Measurements from ENCODE around the gene ZNF180.
"Not testable (repeated sequence)": the region's sequence is repeated elsewhere in the genome, so short reads cannot be mapped to it uniquely, and the experiment has no call there.

Gene ZNF180

DNA sequence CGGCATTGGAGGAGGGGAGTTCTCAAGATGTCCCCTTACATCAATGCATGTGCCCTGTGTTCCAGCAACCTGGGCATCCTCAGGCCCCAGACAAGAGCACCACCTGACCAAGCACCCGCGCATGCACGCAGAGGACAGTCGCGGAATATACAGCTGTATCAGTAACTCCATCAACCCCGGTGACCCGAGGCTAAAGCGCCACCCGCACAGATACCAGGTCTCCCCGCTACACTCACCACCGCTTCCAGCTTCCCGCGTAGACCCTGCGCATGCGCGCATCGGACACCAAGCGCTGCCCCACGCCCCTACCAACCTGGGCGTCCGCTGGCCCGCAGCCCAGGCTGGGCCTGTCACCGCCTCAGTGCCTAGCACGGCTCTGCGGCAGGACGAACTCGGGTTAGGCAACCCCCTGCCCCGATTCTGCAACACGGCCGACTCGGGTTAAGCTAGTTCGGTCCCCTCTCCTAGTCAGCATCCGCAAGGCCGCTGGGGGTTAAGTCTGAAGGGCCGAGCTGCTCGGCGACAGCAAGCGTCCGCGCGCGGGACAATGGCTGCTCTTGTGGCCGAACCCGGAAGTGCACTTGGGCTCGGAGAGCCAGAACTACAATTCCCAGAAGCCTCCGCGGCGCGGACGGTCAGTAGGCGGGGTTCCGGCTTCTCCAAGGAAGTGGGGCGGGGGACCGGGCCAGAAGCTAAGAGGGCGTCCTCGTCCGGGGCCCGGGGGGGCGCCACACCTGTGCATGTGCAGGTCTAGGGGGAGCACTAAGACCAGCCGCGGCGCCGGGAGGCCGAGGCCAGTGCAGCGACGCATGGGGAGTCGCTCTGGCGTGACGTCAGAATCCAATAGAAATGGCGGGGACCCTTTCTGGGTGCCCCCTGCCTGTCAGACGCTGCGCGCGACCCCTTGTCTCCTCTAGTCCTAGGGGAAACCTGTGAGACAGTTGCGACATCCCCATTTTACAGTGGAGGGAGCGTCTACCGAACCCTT is at the start of gene ZNF180:
Gene ZNF180, minus strand, starts transcription at position 561 of the 988 bp plus-strand sequence. CDS start 3,188 bp downstream, outside the sequence.
- peak; percentile 91 for DNase-seq (ENCODE audit: low read depth, low spot score)

DNA sequence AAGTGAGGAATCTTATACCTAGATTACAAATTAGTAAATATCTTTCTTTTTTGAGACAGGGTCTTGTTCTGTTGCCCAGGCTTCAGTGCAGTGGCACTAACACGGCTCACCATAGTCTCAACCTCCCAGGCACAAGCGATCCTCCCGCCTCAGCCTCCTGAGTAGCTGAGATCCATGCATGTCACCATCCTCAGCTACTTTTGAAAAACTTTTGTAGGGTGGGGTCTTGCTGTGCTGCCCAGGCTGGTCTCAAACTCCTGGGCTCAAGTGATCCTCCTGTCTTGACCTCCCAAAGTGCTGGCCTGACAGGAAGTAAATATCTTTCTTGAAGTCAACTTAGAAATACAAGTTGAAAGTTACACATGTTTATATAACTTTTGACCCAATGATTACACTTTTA is 49.2 kb upstream of the ZNF180 start:
- DNase-seq (ENCODE audit: low read depth, low spot score), result no peak

DNA sequence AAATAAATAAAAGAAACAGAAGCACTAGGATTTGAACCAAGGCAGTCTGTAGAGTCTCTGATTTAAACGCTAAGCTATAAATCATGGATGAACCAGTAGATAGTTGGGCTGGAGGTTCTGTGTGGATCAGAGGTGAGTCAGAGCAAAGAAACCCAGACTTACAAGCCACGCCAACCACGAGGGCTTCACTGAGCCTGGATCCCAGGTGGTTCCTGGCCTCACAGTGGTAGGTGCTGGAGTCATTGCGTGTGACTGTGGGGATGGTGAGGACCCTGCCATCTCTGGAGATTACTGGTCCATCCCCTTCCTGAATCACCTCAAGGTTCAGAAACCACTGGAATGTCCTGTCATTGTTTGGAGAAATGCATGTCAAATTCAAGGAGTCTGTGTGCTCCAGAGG is 48.4 kb upstream of the ZNF180 start:
- no peak for DNase-seq (ENCODE audit: low read depth, low spot score)

DNA sequence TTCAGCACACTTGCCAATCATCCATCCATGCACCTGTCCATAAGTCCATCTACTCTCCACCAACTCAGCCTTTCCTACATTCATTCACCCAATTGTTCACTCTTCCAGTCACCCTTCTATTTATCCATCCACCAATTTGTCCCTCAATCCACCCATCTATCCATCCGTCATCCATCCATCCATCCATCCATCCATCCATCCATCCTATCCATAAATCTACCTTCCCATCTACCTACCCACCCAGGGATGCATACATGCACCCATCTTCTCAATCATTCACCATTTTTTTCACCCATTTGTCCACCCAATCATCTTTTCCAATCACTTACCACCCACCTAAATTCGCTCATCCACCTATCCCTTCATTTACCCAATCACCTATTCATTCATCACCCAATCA is 43.7 kb upstream of the ZNF180 start:
- DNase-seq (ENCODE audit: low read depth, low spot score), result no peak

DNA sequence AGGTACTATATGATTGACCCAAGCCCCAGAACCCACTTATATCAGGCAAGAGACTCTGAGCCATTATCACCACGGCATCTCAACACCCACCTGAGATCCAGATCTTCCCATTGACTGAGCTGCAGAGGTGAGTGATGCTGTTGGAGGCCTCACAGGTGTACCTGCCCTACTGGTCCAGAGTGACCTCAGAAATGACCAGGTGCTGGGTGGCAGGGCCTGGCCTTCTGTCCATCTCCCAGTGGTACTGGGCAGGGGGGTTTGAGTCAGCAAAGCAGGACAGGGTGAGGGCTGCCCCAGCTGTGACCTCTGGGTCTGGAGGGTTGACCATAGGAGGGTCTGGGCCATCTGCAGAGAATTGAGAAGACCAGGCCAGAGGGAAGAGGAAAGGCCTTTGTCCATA is 42.3 kb upstream of the ZNF180 start:
- DNase-seq (ENCODE audit: low read depth, low spot score), result no peak

DNA sequence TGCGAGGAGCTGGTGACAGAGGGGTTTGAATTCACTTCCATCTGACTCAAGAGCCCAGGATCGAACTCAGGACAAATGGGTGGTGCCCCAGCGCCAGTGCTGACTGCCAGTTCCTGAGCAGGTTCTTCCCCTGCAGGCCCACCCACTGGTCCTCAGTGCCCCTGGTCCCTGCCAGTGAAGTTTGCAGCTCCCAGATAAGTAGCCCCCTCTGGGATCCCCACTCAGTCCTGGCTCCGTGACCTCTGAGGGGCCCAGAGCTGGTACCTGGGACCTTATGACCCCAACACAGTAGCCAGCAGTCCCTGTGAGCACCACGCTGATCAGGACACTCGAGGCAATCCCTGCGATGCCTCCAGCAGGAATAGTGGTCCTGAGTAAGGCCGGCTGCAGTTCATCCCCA is 40.4 kb upstream of the ZNF180 start:
- no peak for DNase-seq (ENCODE audit: low read depth, low spot score)

DNA sequence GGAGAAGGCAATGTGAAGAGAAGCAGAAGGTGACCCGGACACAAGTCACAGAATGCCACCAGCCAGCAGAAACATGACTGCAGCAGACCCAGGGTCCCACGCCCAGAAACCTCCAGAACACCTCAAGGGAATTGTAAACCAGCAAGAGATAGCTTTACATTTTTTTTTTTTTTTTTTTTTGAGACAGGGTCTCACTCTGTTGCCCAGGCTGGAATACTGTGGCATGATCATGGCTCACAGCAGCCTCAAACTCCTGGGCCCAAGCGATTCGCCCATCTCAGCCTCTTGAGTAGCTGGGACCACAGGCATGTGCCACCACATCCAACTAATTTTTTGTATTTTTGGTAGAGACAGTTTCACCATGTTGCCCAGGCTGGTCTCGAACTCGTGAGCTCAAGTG is 39.7 kb upstream of the ZNF180 start:
- DNase-seq (ENCODE audit: low read depth, low spot score), result no peak

DNA sequence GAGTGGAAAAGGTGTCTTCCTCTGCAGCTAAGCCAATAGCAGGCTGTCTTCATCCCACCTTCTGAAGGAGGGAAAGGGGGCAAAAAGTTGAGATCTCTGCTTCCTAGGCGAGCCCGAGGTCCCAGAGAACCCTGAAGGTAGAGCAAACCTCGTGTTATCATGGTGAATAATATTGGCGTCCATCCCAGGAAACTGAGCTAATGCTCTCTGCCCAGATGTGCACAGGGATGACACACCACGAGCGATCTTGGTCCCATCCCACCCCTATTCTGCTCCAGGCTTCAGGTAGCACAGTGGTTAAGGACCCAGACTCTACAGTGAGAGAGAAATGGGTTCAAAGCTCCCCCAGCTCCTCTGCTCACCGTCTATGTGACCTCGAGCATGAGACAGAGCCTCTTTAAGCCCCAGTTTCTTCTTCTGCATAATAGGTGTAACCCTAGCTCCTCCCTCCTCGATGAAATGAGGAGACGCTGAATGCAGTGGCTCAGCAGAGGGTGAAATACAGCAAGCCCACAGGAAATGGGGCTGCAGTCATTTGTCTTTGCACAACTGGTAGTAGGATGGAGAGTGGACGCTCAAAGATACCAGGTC is 39.0 kb upstream of the ZNF180 start:
- no peak for DNase-seq (ENCODE audit: low read depth, low spot score)

DNA sequence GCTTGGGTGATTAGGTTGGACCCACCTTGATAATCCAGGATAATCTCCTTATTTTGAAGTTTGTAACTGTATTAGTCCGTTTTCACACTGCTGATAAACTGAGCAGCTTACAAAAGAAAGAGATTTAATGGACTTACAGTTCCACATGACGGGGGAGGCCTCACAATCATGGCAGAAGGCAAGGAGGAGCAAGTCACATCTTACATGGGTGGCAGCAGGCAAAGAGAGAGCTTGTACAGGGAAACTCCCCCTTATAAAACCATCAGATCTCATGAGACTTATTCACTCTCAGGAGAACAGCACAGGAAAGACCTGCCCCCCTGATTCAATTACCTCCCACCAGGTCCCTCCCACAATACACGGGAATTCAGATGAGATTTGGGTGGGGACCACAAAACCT is 35.0 kb upstream of the ZNF180 start:
- not testable (repeated sequence) for DNase-seq (ENCODE audit: low read depth, low spot score)

DNA sequence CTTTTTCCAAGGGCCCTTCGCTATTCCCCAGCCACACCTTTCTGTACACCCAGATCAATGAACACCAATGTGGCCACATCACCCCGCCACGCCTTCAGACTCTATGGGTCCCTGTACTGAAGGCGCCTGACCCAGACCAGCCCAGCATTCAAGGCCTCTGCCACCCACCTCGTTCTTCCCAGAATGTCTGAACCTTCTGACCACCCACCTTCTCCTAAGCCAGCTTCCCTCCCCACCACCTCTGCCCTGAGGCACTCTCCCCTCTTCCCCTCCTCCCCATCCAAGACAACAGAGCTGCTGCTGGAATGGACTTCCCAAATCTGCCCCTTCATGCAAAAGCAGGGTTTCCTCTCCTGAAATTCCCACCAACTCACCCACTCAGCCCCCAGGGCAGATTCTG is 32.5 kb upstream of the ZNF180 start:
- no peak for DNase-seq (ENCODE audit: low read depth, low spot score)

DNA sequence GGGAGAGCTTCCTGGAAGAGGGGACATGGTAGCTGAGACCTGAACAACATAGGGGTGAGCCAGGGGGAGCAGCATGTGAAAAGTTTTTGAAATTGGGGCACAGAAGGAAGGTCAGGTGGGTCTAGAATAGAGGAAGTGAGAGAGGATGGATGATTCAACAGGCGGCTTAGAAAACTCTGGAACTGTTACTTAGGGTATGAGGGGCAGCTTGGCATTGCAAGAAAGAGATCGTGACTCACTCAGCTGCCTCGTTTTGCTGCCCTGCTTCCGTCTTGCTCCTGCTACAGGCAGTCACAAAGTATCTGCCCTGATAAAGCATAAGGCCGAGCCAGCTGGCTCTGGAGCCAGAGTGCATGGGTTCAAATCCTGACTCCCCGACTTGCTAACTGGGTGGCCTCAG is 30.5 kb upstream of the ZNF180 start:
- no peak for DNase-seq (ENCODE audit: low read depth, low spot score)

DNA sequence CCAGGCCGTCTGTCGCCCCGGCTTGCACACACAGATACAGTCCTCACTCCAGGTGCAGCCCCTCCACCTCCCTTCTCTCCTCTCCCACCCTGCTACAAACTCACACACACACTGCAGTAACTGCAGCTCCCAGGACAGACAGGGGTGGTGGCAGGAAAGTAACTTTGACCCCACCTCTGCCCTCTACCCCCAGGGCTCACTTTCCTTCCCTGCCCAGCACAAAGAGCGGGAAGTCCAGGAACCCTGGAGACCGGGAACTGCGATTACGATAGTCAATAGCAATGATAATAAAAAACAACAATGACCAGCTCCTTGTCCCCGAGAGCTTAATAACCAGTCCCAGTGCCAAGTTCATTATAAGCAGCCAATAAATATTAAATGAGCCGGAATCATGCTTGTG is 29.2 kb upstream of the ZNF180 start, which contains the start of gene CEACAM20:
Gene CEACAM20, minus strand, starts transcription at position 140 of the 400 bp plus-strand sequence. CDS start 166 bp downstream, outside the sequence.
- no peak for DNase-seq (ENCODE audit: low read depth, low spot score)

DNA sequence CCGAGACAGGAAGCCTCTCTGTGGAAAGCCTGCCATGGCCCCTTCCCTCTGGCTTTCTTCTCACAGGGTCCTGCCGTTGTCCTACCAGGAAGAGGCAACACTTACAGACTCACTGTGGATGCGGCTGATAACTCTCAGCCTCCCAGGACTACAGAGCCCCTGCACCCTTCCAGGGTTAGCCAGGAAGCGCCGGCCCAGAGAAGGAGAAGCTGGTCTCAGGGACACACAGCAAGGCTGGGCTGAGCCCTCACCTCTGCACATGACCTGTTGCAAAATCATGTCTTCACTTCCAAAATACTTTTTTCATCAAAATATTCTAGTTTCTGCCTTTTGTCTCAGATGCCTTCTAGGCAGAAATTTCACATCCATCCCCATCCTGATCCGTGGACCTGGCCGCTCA is 27.2 kb upstream of the ZNF180 start:
- no peak for DNase-seq (ENCODE audit: low read depth, low spot score)

DNA sequence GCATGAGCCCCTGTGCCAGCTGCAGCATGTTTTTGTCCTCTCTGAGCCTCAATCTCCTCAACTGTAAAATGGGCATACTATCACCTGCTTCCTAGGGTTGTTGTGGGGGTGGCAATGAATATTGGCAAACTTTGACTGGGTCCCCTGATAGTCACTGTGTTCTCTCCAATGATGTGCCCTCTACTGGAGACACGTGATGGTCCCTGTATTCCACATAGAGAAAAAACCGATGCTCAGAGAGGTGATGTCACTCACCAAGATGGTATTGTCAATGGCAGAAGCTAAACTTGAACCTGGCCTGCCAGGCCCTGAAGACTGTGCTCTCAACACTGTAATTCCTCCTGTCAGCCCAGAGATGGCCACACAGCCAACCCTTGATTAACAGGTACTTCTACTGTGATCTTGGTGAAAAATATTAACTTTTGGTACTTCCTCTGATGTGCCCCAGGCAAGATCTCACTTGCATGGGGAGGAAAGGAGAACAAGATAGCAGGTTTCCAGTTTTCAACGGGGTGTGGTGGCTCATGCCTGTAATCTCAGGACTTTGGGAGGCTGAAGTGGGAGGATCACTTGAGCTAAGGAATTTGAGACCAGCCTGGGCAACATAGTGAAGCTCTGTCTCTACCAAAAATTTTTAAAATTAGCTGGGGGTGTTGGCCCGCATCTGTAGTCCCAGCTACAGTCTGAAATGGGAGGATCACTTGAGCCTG is 25.6 kb upstream of the ZNF180 start:
- no peak for DNase-seq (ENCODE audit: low read depth, low spot score)

DNA sequence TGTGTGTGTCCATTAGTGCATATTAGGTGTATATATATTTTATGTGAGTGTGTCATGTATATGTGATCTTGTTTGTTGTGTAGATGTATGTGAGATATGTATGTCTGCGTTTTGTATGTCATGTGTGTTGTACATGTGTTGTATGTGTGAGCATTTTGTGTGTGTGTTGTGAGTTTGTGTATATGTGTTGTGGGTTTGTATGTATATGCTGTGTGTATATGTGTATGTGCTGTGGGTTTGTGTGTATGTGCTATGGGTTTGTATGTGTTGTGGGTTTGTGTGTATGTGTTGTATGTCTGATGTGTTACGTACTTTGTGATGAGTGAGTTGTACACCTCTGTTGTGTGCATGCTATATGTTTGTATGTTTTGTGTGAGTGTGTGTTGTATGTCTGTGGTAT is 21.0 kb upstream of the ZNF180 start:
- DNase-seq (ENCODE audit: low read depth, low spot score), result no peak

DNA sequence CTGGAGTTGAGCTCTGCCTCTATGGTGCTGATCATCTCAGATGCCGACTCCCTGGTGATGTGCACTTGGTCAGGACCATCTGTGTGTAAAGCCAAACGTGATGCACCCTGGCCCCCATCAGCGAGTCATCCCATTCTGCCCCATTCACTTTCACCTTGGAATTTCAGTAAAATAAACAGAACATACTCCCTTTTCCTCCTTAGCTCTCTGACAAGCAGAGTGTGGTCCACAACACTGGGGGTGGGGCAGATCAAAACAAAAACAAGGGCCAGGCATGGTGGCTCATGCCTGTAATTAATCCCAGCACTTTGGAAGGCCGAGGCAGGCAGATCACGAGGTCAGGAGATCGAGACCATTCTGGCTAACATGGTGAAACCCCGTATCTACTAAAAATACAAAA is 16.8 kb upstream of the ZNF180 start:
- DNase-seq (ENCODE audit: low read depth, low spot score), result no peak

DNA sequence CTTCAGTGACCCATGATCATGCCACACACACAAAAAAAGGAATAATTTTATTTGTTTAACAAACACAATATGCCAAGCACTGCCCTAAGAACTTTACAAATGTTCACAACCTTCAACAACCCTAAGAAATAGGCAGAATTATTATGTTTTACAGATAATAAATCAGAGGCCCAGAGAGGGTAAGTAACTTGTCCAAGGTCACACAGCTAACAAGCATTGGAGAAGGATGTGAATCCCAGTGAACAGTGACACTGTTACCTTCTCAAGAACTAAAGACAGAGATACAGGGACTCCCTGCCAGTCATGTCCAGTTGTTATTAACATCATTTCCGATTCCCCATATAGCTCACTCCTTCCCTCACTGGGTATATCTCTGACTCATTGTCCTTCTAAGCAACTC is 15.6 kb upstream of the ZNF180 start:
- DNase-seq (ENCODE audit: low read depth, low spot score), result no peak

DNA sequence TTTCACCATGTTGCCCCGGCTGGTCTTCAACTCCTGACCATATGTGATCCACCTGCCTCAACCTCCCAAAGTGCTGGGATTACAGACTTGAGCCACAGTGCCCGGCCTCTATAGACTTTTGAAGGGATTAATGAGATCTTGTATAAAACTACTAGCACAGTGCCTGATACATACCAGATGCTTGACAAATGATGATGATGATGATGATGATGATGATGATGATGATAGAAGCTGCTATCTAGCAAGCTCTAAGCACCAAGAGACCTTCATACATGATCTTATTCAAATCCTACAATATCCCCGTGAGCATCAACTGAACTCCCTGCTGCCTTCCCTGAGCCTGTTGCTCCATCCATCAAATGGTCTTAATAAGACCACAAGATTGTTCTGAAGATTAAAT is 14.7 kb upstream of the ZNF180 start:
- no peak for DNase-seq (ENCODE audit: low read depth, low spot score)

DNA sequence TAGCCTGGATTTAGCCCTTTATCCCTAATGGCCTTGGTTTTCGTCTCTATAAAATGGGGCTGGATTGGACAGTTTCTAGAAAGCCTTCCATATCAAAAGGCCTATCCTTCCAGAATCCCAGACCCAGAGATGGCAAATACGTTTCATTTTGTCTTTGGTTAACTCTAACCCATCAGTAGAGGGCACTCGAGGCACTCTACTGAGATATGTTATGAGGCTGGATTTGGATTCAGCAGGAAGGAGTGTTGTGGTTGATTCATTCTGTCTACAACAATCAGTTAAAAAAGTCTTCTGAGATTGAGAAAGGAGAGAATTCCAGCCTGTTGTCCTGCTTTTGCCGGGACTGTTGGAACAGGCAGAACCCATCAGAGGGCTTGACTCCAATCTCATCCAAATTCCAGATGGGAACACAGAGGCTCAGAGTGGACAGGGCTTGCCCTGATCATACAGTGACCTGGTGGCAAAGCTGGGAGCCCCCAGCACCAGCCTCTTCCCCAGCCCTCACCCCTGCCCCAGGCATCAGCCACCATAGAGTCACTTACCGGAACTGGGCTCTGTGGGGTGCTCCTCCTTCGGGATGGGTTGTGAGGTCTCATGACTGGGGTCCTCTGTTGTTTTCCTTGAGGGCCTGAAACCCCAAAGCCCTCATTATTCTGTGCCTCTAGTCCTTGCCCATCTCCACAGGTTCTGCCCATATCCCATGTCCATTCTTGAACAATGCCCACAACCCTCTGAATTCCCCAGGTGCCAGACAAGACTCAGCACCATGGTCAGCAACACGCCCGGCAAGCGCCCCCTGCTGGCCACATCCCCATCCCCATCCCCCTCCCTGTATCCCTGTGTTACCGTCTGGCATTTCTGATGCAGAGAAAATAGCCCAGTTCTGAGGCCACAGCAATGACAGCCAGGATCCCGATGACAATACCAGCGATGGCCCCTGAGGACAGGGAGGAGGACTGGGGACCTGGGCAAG is 12.3 kb upstream of the ZNF180 start:
- DNase-seq (ENCODE audit: low read depth, low spot score), result no peak

DNA sequence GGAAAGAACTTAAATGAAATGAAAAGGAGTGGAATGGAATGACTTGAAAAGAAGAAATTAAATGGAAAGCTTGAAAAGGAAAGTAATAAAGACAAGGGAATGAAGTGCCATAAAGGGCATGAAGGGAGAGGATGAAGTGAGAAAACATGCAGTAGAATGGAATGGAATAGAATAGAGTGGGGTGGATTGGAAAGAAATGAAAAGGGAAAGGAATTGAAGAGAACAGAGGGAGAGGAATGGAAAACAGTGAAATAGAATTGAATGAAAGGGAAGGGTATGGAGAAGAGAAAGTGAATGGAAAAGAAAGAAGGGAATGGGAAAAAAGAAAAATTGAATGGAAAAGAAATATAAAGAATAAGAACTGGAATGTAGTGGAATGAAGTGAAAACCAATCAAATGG is 9.2 kb upstream of the ZNF180 start:
- DNase-seq (ENCODE audit: low read depth, low spot score), result no peak

DNA sequence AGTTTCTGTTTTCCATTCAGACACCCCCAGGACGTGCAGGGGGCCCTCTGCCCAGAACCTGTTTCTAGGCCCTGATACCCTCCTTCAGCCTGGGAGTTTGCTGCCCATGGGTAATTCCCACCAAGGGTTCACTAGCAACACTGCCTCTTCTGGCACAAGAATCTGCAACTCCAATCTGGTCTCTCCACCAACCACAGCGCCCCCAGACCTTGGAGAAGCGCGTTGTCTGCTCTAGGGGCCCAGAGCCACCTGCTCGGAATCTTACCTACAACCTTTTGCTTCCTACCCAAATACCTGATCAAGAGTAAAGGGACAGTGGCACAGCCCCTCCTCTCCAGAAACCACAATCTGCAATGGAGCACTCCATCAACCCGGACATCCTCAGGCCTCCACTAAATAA is 763 bp downstream of the ZNF180 start:
- no peak for DNase-seq (ENCODE audit: low read depth, low spot score)

Measured in smooth muscle cell of the brain vasculature (primary cell).